ENCODE data around the gene SPSB2. TPM values are rescaled to one million over a fixed set of nuclear protein-coding genes. Genes with fewer than 3 reads are reported as not detected.
A peak's percentile ranks its signal among the peaks of the same experiment; 100 is the strongest.

Gene SPSB2
- total and polyA plus RNA-seq, 11 donors = 2.3 to 6.6 (median 3.5) TPM

- WGBS, 4 donors = 56 to 58% (median 57%) methylated on average over 3 to 6 of the region's 6 CpGs
These were observed 39.8 kb downstream of the SPSB2 start for GRCh38 chr12:6833189-6833890.

GRCh38 chr12:6832125-6832524, 41.0 kb downstream of the SPSB2 start:
- no peak for TF ChIP-seq POLR2A (IDR thresholded peaks at IDR 0.05)
- no peak for TF ChIP-seq CTCF (IDR thresholded peaks at IDR 0.05)
- intact Hi-C loops (cut with DNase I) = no loop called here
- Histone ChIP-seq H3K27me3 (peaks cover 0 to 9% (median 0%) of the 10 kb centered on the region in 9 donors), H3K27ac (peak overlapping the region in 3 of 12 donors; percentile 23 to 82 (median 80)), H3K4me1 (peaks cover 0 to 42% (median 18%) of the 10 kb centered on the region in 12 donors), H3K4me3 (no peak overlapping the region), H3K9me3 (no peaks in the 10 kb centered on the region), H3K36me3 (peaks cover 0 to 49% (median 14%) of the 10 kb centered on the region in 9 donors)
- peak in 1 of 5 donors; percentile 2 for DNase-seq
- 86 to 90% (median 89%) methylated on average over 4 of the region's 4 CpGs for whole genome bisulfite sequencing, 4 donors
- no peak for ATAC-seq

More at GRCh38 chr12:6833189-6833890, 39.8 kb downstream of the SPSB2 start:
- intact Hi-C loops (cut with DNase I) = no loop called here
- peak overlapping the region; percentile 26 to 97 (median 80) for H3K27ac ChIP-seq
- H3K4me3 ChIP-seq = peak overlapping the region in 11 of 12 donors; percentile 0 to 59 (median 46)
- H3K4me1 ChIP-seq = peaks cover 0 to 37% (median 14%) of the 10 kb centered on the region in 12 donors
- H3K36me3 ChIP-seq = peaks cover 0 to 61% (median 26%) of the 10 kb centered on the region in 9 donors
- H3K27me3 ChIP-seq = peaks cover 0 to 6% (median 0%) of the 10 kb centered on the region in 9 donors
- H3K9me3 ChIP-seq = no peaks in the 10 kb centered on the region
- ATAC-seq = peak; percentile 43 to 69 (median 56)
- peak in 2 of 5 donors; percentile 14 to 65 for DNase-seq
- TF ChIP-seq CTCF (IDR thresholded peaks at IDR 0.05) (no peak), POLR2A (IDR thresholded peaks at IDR 0.05) (no peak)

GRCh38 chr12:6831450-6831995, 41.6 kb downstream of the SPSB2 start:
- Histone ChIP-seq H3K27ac (peak overlapping the region in 1 of 12 donors; percentile 80), H3K4me3 (no peak overlapping the region), H3K9me3 (no peaks in the 10 kb centered on the region), H3K36me3 (peaks cover 0 to 43% (median 8%) of the 10 kb centered on the region in 9 donors), H3K27me3 (peaks cover 0 to 9% (median 0%) of the 10 kb centered on the region in 9 donors), H3K4me1 (peaks cover 0 to 47% (median 22%) of the 10 kb centered on the region in 12 donors)
- intact Hi-C loops (cut with DNase I) = no loop called here
- WGBS, 4 donors = 86 to 92% (median 89%) methylated on average over 12 of the region's 12 CpGs
- ATAC-seq (no peak), DNase-seq (peak in 2 of 5 donors; percentile 19 to 32)
- no peak for TF ChIP-seq CTCF (IDR thresholded peaks at IDR 0.05)
- TF ChIP-seq POLR2A (IDR thresholded peaks at IDR 0.05) = no peak

- H3K9me3 ChIP-seq = no peaks in the 10 kb centered on the region
These were observed 42.1 kb downstream of the SPSB2 start for GRCh38 chr12:6830999-6831398.

More at GRCh38 chr12:6830999-6831398, 42.1 kb downstream of the SPSB2 start:
- DNase-seq (no peak), ATAC-seq (no peak)
- Histone ChIP-seq H3K4me3 (no peak overlapping the region), H3K27ac (no peak overlapping the region), H3K27me3 (peaks cover 0 to 9% (median 0%) of the 10 kb centered on the region in 9 donors), H3K36me3 (peaks cover 0 to 39% (median 8%) of the 10 kb centered on the region in 9 donors), H3K4me1 (peaks cover 0 to 42% (median 22%) of the 10 kb centered on the region in 12 donors)
- TF ChIP-seq POLR2A (IDR thresholded peaks at IDR 0.05) (no peak), CTCF (IDR thresholded peaks at IDR 0.05) (no peak)
- intact Hi-C loops (cut with DNase I) = no loop called here
- 85 to 92% (median 91%) methylated on average over 6 of the region's 6 CpGs for WGBS, 4 donors

All from heart left ventricle (tissue), 16 donors.